GM18526 (cell line): Measurements from ENCODE around the gene P4HA2.

Experiments
- POLR2A ChIP-seq: IDR thresholded peaks from 3 replicates; pipeline ENCODE4 v1.6.1; 2011; ENCODE audit not compliant: insufficient read length; ENCODE audit errors: extremely low read depth

P4HA2 gene

GRCh38 chr5:132184588-132184987 lies 43.1 kb downstream of the P4HA2 start:
- no peak for TF ChIP-seq POLR2A

- no peak for TF ChIP-seq POLR2A
Measured at GRCh38 chr5:132183723-132184122, 43.9 kb downstream of the P4HA2 start.

GRCh38 chr5:132182359-132183040 lies 45.2 kb downstream of the P4HA2 start:
- TF ChIP-seq POLR2A: no peak

- TF ChIP-seq POLR2A: no peak
Measured at GRCh38 chr5:132181011-132181629, 46.5 kb downstream of the P4HA2 start.

DNA sequence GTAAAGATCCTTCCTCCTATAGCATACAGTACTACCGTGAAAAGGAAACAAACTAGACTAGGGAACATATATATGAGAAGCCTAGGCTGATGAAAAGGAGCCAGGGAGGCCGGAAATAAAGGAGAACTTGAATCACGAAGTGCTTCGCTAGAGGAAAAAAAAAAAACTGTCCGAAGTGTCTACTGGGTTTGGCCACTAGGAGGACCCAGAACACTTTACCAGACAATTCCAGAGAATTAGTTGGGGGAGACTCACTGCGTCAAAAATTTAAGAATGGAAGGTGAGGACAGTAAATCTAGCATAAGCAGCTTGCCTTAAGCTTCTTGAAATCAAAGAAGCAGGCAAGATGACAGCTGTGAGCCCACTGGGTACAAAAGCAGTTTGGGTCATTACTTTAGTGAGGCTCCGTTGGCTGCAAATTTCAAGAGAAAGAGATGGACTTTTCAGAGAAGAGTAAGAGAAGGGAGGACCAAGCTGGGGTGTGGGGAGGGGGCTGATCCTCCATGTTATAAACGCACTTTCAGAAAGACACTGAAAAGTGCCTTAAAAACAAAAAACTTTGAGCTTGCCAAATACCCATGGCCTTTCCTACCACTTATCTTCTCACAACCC lies 47.4 kb downstream of the P4HA2 start:
- TF ChIP-seq POLR2A: no peak

DNA sequence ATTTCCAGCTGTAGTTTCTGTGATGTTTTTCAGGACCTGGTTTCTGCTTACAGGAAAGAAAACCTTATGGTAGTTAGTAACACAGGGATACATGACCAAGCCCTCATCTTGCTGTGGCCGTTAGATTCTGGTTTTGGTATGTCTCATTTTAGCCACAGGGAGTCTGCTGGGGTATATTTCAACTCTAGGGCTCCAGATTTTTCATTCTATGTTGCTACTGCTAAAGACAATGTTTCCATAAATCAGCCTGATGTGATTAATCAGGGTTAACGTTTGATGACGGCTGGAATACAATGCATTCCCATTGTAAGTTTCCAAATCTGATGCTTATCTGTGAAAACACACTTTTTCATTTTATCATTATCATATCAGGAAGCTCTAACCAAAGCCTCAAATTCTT lies 48.2 kb downstream of the P4HA2 start:
- no peak for TF ChIP-seq POLR2A

GRCh38 chr5:132177691-132178149 lies 49.9 kb downstream of the P4HA2 start:
- no peak for TF ChIP-seq POLR2A

DNA sequence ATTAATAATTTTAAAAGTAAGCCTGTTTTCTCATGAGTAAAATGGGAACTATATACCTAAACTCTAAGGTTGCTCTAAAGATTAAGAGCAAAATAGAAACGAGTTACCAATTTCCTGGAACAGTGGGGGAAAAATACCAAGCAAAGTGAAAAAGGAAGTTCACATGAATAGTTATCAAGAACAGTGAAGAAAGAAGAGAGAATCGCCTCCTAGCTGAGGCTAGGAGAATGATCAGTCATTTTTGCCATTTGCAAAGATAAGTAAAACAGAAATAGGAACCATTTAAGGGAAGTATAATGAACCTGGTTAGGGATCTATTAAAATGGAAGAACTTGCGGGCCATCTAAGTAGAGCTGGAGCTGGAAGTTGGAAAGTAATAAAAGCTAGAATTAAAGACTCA lies 50.7 kb downstream of the P4HA2 start:
- TF ChIP-seq POLR2A: no peak

GRCh38 chr5:132176521-132176945 lies 51.1 kb downstream of the P4HA2 start:
- no peak for TF ChIP-seq POLR2A

DNA sequence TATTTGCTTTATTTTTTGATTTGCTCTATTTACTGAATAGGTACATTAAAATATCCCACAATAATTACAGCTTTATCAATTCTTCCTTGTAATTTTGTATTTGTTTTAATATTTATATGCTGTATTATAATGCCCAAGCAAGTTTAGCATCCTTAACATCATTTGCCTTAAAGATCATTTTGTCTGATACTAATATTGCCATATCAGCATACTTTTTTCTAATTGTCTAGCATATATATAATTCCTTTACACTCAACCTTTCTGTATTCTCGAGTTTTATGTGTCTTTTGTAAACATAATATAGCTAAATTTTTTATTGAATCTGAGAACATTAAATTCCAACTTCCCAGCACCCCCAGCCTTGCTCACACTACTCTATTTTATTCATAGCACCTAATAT lies 64.7 kb downstream of the P4HA2 start:
- TF ChIP-seq POLR2A: no peak

DNA sequence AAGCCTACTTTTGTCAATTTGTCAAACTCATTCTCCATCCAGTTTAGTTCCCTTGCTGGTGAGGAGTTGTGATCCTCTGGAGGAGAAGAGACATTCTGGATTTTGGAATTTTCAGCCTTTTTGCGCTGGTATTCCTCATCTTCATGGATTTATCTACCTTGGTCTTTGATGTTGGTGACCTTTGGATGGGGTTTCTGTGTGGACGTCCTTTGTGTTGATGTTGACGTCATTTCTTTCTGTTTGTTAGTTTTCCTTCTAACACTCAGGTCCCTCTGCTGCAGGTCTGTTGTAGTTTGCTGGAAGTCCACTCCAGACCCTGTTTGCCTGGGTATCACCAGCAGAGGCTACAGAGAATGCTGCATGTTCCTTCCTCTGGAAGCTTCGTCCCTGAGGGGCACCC lies 71.2 kb downstream of the P4HA2 start:
- no peak for TF ChIP-seq POLR2A

DNA sequence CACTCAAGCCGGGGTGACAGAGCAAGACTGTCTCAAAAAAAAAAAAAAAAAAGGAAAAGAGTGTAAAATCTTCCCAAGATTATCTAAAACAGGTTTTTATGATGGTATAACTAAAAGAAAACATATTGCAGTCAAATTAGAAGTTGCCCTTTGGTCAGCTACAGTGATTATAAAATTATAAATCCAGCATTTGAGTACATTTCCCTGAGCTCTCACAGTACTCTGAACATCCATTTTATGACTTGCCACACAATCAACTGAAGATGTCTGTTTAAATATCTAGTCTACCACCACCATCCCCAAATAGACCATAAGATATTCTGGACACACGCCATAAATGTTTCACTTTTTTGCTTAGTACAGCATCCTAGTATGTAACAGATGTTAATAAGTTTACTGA lies 77.1 kb downstream of the P4HA2 start:
- TF ChIP-seq POLR2A: no peak

- no peak for TF ChIP-seq POLR2A
Measured at GRCh38 chr5:132147663-132148062, 80.0 kb downstream of the P4HA2 start.

- TF ChIP-seq POLR2A: no peak
Measured at GRCh38 chr5:132143148-132143547, 84.5 kb downstream of the P4HA2 start.

DNA sequence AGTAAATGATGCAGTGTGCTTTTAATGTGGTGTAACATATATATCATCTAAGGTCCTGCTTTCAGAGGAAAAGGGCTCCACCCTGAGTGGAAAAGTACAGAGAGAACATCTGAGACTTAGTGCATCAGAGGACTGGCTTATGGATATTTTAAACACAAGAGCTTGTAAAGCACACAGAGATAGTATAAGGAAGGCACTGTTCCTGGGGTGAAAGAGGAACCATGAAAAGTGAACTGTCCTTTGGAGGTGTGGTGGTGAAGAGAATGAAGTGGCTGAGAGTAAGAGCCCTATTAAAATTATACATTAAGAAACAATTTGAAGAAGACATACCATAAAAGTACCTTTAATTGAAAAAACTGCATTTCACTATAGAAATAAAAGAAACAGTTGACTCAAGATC lies 85.2 kb downstream of the P4HA2 start:
- TF ChIP-seq POLR2A: no peak
